NCI-H748 (cell line): ENCODE data around the gene UFD1.
A peak's percentile ranks its signal among the peaks of the same experiment; 100 is the strongest.
"Not testable (repeated sequence)": the region's sequence is repeated elsewhere in the genome, so short reads cannot be mapped to it uniquely, and the experiment has no call there.

Experiments used
- DNase-seq: peaks from one replicate; lab custom pipeline; 2025; ENCODE audit not compliant: unreplicated experiment; lab: John Stamatoyannopoulos, UW

Gene UFD1

GRCh38 chr22:19450363-19451175 lies 28.4 kb downstream of the UFD1 start:
- DNase-seq, result no peak

- DNase-seq, result no peak
Measured at GRCh38 chr22:19449422-19449767, 29.6 kb downstream of the UFD1 start.

GRCh38 chr22:19448739-19449421 lies 30.1 kb downstream of the UFD1 start:
- DNase-seq, result no peak

DNA sequence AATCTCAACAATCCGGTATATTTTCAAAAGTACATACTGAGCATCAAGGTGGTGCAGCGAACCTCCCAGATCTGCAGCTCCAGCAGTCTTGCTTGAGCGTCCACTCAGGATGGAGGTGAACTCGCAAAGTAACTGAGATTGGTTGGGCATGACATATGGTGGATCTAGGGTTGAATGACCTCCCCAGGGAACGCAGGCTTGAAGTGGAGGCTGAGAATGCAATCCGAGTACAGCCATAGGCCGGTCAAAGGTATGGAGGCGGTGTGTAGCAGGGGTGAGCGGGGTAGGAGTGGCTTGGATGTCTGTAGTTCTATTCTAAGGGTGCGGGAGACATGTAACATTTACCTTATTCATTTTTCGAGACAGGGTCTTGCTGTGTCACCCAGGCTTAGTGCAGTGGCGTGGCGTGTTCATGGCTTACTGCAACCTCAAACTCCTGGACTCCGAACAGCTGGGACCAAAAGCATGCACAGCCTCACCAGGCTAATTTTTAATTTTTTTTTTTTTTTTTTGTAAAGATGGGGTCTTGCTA lies 30.9 kb downstream of the UFD1 start:
- DNase-seq, result peak; percentile 75

GRCh38 chr22:19447330-19448075 lies 31.5 kb downstream of the UFD1 start, which contains the start of gene C22orf39:
C22orf39 (minus strand) TSS chr22:19447711; CDS start chr22:19447688, 23 bp downstream.
- DNase-seq, result peak; percentile 97

- DNase-seq, result no peak
Measured at GRCh38 chr22:19446603-19447329, 32.2 kb downstream of the UFD1 start.

- DNase-seq, result not testable (repeated sequence)
Measured at GRCh38 chr22:19445279-19445982, 33.6 kb downstream of the UFD1 start.

- no peak for DNase-seq
Measured at GRCh38 chr22:19443544-19444211, 35.3 kb downstream of the UFD1 start.

GRCh38 chr22:19442166-19442565 lies 36.8 kb downstream of the UFD1 start:
- no peak for DNase-seq

DNA sequence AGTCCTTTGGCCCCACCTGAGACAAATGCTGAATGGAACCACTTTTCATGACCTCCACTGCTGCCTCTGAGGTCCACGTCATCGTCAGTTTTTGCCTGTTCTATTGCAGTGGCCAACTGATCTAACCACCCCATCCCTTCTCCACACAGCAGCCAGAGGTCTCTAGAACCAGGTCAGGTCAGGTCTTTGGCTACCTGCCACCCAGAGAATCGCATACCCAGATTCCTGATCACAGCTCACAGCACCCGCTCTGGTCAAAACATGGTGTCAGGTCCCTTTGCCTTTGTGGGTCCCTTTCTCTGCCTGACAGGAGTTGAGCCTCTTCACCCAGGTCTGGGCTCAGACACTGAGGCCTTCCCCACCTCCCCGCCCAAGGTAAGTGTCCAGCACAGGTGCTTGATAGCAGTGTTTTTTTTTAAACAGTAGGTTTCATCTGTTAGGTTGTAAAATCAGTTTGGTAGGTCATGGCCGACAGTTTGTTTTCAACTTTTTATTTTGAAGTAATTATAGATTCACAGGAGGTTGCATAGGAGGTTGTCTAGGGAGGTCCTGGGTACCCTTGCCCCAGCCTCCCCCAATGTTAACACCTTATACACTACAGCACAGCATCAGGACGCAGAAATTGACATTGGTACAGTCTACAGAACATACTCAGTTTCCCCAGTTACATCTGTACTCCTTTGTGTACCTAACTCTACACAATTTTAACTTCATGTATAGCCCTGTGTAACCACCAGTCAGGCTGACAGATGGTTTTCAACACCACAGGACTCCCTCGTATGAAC lies 38.4 kb downstream of the UFD1 start:
- no peak for DNase-seq

GRCh38 chr22:19438298-19438697 lies 40.7 kb downstream of the UFD1 start:
- DNase-seq, result no peak

DNA sequence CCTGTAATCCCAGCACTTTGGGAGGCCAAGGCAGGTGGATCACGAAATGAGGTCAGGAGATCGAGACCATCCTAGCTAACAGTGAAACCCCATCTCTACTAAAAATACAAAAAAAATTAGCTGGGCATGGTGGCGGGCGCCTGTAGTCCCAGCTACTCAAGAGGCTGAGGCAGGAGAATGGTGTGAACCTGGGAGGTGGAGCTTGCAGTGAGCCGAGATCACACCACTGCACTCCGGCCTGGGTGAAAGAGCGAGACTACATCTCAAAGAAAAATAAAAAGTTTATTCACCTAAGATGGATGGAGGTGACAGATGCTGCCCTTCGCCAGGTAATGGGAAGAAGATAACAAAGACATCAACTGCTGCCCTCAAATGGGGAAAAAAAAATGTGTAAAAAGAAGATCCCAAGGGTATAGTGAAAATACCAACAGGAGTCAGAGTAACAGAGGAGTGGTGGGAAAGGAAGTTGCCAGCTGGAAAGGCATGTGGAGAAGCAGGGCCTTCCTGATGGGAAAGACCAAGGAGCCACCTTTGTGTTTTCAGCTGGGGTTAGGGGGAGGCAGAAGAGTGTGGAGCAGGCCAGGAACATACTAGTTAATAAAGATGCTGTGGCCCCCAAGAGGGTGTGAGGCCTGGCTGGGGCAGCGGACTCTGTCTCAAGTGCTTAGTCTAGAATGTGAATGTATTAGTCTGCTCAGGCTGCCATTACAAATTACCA lies 42.4 kb downstream of the UFD1 start:
- DNase-seq, result not testable (repeated sequence)

DNA sequence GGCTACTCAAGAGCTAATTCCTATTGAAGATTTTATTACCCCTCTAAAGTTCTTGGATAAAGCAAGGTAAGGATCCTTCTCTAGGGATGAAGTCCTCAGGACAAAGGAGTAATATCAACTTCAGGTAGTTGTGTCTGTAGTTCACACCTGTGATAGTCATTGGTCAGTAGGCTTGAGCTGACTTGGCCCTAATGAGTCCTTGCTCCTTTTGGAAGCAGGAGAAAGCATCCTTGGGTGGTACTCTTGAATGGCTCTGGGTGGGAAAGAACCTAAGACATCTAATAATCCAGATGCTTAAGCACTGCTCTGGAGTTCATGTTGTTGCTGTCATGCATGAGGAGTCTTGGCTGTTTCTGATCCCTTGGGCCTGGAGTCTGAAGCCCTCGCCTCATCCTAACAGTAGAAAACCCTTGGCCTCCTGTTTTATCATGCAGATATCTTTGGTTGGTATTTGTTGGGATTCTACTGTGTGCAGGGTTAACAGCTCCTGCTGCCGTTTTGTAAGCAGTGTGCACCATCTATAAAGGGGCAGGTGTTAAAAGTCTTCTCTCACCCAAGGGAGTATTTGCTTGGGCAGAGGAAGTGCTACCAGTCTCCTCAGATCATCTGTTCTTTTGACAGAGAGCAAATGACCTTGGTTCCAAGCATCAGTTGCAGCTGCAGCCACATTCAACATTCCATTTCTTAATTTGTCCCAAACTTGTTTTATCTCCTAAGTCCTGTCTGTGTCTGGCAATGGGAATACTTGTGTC lies 44.0 kb downstream of the UFD1 start:
- no peak for DNase-seq

GRCh38 chr22:19434401-19434800 lies 44.6 kb downstream of the UFD1 start:
- no peak for DNase-seq

GRCh38 chr22:19432133-19432851 lies 46.7 kb downstream of the UFD1 start, which contains the start of gene MRPL40:
MRPL40 (plus strand) TSS chr22:19432545; CDS start chr22:19432555, 10 bp downstream.
- DNase-seq, result peak; percentile 95

DNA sequence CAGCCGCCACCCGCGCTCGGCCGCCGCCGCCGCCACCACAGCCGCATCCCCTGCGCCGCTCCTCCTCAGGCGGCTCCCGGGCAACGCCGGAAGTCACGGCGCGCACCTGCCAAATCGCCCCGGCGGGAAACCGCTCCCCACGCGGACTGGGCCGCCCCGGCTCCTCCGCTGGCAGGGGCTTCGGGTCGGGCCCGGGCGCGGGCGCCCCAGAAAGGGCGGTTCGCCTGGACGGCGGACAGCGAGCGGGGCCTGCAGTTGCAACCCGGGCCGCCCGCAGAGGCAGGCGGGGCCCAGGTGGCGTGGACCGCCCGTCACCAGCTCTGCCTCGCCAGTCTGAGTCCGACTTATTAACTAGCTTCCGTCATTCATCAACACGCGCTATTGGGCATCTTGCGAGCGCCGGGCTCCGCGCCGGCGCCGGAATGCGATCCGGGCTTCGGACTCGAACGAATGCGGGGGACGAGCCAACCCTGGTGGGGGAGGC lies 47.3 kb downstream of the UFD1 start, which contains the start of gene HIRA:
Gene HIRA, minus strand, starts transcription at position 85 of the 484 bp plus-strand sequence. CDS start 257 bp downstream, outside the sequence.
- peak; percentile 86 for DNase-seq
